Kidney (tissue), 14 donors: ENCODE measurements around the gene CASP6. TPM values are rescaled to one million over a fixed set of nuclear protein-coding genes. Genes with fewer than 3 reads are reported as not detected.

Experiments used
- DNase-seq, 5 donors: peaks; one replicate each; pipeline ENCODE4 v3.0.0-alpha.2; 2013 to 2020
- FAIRE-seq: peaks from 2 replicates; lab custom pipeline; 2012; peaks lifted over from hg19 to GRCh38; lab: Jason Lieb, UNC
- H3K27ac ChIP-seq, 2 donors: one replicate each; pipeline ENCODE4 v1.7.0; 2013; ENCODE audit warnings: low read depth in 2 of 2, low read length in 2 of 2, inconsistent platforms in 1 of 2
- H3K27me3 ChIP-seq: one replicate; pipeline ENCODE4 v1.7.1; 2013; ENCODE audit warnings: low read length, inconsistent platforms; ENCODE audit not compliant: control insufficient read depth, insufficient read depth
- H3K36me3 ChIP-seq, 3 donors: one replicate each; pipeline versions ENCODE4 v1.7.0 to v1.7.1; 2013; ENCODE audit warnings: low read length in 3 of 3, control low read depth in 1 of 3, inconsistent platforms in 1 of 3; ENCODE audit not compliant: insufficient read depth in 3 of 3, control insufficient read depth in 2 of 3
- H3K4me1 ChIP-seq, 3 donors: one replicate each; pipeline versions ENCODE4 v1.7.0 to v1.7.1; 2013; ENCODE audit warnings: low read length in 3 of 3, inconsistent platforms in 1 of 3, low read depth in 1 of 3; ENCODE audit not compliant: control insufficient read depth in 2 of 3, insufficient read depth in 2 of 3
- H3K4me3 ChIP-seq, 3 donors: one replicate each; pipeline versions ENCODE4 v1.7.0 to v1.8.1; 2013; ENCODE audit warnings: low read length in 3 of 3, control low read depth in 1 of 3, inconsistent platforms in 1 of 3
- H3K9ac ChIP-seq, 3 donors: one replicate each; pipeline versions ENCODE4 v1.7.0 to v1.7.1; 2013; ENCODE audit warnings: low read length in 3 of 3, control low read depth in 1 of 3, inconsistent platforms in 1 of 3
- H3K9me3 ChIP-seq, 3 donors: one replicate each; pipeline versions ENCODE4 v1.7.0 to v1.7.1; 2013; ENCODE audit warnings: low read length in 3 of 3, control low read depth in 1 of 3, inconsistent platforms in 1 of 3; ENCODE audit not compliant: control insufficient read depth in 2 of 3, insufficient read depth in 1 of 3
- intact Hi-C: fragments of 100-400 bp; cut with DNase I; formaldehyde crosslinking; loops from one replicate; pipeline ENCODE4 v1.11.1; 2022
- polyA plus RNA-seq: library from polyadenylated mRNA; stranded (reverse); fragments of 350-450 nt; fragmentation: Illumina TruSeq; extraction: RNeasy Lipid Tissue Mini Kit (QIAGEN cat#74804); gene quantifications from one replicate; pipeline ENCODE4 v1.2.3, GENCODE V29; 2014; ENCODE audit warnings: low read depth, low replicate concordance; ENCODE audit not compliant: insufficient read depth
- total RNA-seq: library from RNA; stranded (reverse); fragmentation: NEBNext Ultra II Directional; extraction: Animal tissue kit (Norgen Biotek cat#: 25700); gene quantifications from one replicate; pipeline ENCODE4 v1.2.1, GENCODE V29; 2021
- TF ChIP-seq, protein P1 (sequence below): IDR thresholded peaks from 3 replicates; pipeline ENCODE4 v1.5.1; 2012; ENCODE audit warnings: mild to moderate bottlenecking, moderate library complexity, borderline replicate concordance; ENCODE audit not compliant: insufficient read depth; ENCODE audit errors: extremely low read depth
- donor health status: control.
- donor health status: control.
- donor health status: control.
- donor health status: control.
- donor health status: control.
- donor health status: DM: yes; HTN: yes; CAD: no.
- donor health status: Normal renal cell carcinoma (clear cell type).

Gene CASP6
- total and polyA plus RNA-seq, 2 donors from 2014 or later, result 20.7 to 21.6 TPM

DNA sequence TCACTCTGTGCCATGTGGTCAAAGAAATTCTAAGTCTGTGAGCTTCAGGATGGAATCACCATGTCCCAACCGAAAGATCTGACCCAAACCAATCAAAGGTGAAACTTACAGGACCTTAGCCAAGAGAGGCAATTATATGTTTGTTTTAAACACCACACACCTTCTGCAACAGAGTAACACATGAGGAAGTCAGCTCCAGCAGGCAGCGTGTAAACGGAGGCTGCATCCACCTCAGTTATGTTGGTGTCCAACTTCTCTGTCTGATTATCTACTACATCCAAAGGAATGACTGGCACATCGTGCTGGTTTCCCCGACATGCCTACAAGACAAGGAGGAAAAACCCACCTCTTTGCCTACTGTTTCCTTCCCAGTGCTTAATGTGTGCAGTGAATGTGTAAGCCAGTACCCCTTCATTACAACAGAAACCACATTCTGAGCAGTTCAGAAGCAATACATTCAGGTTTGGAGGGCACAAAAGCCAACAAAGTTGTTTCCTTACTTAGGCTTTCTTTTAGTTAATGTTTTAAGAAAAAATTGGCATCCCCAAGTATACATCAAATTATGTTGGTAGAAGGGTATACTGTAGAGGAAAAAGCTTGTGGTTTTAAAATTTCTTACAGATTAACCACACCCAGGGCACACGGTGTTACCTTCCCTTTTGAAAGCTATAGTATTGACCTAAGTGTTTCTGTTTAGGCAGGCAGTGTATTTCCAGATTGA lies 12.4 kb downstream of the CASP6 start:
- H3K36me3 ChIP-seq, result peaks cover 7 to 11% (median 7%) of the 10 kb centered on the region in 3 donors

DNA sequence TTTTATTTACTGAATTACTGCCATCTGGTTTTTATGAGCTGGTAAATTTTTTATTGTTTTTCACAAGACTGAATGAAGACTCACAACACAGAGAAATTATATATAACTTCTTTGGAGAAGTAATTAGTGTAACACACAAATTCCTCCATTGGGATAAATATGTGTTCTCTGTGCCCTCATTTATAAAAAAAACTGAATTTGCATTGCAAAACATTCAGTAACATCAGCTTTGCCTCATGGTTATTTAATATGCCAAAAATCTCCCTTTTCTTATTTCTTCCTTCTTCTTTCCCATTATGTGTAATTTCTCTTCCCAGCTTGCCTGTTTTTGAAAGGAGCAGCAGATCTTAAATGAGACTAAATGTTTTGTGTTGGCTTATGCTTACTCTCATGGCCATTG lies 18.5 kb downstream of the CASP6 start:
- Histone ChIP-seq H3K27ac (no peak overlapping the region), H3K4me3 (no peak overlapping the region), H3K4me1 (no peaks in the 10 kb centered on the region), H3K36me3 (peaks cover 0 to 2% (median 0%) of the 10 kb centered on the region in 3 donors), H3K9me3 (no peaks in the 10 kb centered on the region), H3K27me3 (no peaks in the 10 kb centered on the region), H3K9ac (no peak overlapping the region)
- intact Hi-C loops, result no loop called here
- TF ChIP-seq, protein P1, sequence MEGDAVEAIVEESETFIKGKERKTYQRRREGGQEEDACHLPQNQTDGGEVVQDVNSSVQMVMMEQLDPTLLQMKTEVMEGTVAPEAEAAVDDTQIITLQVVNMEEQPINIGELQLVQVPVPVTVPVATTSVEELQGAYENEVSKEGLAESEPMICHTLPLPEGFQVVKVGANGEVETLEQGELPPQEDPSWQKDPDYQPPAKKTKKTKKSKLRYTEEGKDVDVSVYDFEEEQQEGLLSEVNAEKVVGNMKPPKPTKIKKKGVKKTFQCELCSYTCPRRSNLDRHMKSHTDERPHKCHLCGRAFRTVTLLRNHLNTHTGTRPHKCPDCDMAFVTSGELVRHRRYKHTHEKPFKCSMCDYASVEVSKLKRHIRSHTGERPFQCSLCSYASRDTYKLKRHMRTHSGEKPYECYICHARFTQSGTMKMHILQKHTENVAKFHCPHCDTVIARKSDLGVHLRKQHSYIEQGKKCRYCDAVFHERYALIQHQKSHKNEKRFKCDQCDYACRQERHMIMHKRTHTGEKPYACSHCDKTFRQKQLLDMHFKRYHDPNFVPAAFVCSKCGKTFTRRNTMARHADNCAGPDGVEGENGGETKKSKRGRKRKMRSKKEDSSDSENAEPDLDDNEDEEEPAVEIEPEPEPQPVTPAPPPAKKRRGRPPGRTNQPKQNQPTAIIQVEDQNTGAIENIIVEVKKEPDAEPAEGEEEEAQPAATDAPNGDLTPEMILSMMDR, result no peak
- DNase-seq, result no peak
- no peak for FAIRE-seq

More for the DNA sequence above, 12.4 kb downstream of the CASP6 start:
- FAIRE-seq, result no peak
- no peaks in the 10 kb centered on the region for H3K9me3 ChIP-seq
- no peak overlapping the region for H3K9ac ChIP-seq
- intact Hi-C loops, result no loop called here
- H3K4me3 ChIP-seq, result no peak overlapping the region
- no peaks in the 10 kb centered on the region for H3K27me3 ChIP-seq
- no peaks in the 10 kb centered on the region for H3K4me1 ChIP-seq
- no peak for DNase-seq
- no peak overlapping the region for H3K27ac ChIP-seq
- TF ChIP-seq, protein P1, result no peak

DNA sequence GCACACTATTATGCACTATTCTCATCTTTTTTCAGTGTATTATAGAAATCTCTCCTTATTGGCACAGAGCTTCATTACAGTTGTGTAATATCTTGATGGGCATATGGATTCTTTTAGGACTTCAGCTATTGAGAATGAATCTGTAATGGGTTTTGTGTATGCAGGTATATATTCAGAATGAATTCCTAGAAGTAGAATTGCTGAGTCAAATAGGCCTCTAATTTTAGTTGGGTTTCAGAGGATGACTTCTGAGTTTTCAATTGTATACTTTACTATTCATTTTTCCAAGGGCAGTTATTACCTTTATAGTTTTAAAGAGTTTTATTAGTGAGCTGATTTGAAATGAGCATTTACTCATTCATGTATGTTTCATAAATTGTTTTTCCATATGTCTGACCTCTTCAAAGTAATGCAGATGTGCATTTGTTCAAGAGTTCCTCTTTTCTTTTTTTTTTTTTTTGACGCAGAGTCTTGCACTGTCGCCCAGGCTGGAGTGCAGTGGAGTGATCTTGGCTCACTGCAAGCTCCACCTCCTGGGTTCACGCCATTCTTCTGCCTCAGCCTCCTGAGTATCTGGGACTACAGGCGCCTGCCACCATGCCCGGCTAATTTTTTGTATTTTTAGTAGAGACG lies 19.5 kb downstream of the CASP6 start:
- no peak overlapping the region for H3K4me3 ChIP-seq
- H3K9me3 ChIP-seq, result no peaks in the 10 kb centered on the region
- TF ChIP-seq, protein P1, result no peak
- no peaks in the 10 kb centered on the region for H3K27me3 ChIP-seq
- no peak overlapping the region for H3K9ac ChIP-seq
- H3K27ac ChIP-seq, result no peak overlapping the region
- H3K36me3 ChIP-seq, result peaks cover 0 to 2% (median 0%) of the 10 kb centered on the region in 3 donors
- intact Hi-C loops, result no loop called here
- DNase-seq, result no peak
- no peaks in the 10 kb centered on the region for H3K4me1 ChIP-seq
- FAIRE-seq, result no peak
